Hepatic stellate cell (primary cell): Measurements from ENCODE around the gene DOCK6.
A peak's percentile ranks its signal among the peaks of the same experiment; 100 is the strongest.

Source experiments
- DNase-seq: peaks from one replicate; pipeline ENCODE4 v3.0.0; 2011; ENCODE audit warnings: low spot score

The DOCK6 gene, protein sequence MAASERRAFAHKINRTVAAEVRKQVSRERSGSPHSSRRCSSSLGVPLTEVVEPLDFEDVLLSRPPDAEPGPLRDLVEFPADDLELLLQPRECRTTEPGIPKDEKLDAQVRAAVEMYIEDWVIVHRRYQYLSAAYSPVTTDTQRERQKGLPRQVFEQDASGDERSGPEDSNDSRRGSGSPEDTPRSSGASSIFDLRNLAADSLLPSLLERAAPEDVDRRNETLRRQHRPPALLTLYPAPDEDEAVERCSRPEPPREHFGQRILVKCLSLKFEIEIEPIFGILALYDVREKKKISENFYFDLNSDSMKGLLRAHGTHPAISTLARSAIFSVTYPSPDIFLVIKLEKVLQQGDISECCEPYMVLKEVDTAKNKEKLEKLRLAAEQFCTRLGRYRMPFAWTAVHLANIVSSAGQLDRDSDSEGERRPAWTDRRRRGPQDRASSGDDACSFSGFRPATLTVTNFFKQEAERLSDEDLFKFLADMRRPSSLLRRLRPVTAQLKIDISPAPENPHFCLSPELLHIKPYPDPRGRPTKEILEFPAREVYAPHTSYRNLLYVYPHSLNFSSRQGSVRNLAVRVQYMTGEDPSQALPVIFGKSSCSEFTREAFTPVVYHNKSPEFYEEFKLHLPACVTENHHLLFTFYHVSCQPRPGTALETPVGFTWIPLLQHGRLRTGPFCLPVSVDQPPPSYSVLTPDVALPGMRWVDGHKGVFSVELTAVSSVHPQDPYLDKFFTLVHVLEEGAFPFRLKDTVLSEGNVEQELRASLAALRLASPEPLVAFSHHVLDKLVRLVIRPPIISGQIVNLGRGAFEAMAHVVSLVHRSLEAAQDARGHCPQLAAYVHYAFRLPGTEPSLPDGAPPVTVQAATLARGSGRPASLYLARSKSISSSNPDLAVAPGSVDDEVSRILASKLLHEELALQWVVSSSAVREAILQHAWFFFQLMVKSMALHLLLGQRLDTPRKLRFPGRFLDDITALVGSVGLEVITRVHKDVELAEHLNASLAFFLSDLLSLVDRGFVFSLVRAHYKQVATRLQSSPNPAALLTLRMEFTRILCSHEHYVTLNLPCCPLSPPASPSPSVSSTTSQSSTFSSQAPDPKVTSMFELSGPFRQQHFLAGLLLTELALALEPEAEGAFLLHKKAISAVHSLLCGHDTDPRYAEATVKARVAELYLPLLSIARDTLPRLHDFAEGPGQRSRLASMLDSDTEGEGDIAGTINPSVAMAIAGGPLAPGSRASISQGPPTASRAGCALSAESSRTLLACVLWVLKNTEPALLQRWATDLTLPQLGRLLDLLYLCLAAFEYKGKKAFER (N-terminal part only)

DNA sequence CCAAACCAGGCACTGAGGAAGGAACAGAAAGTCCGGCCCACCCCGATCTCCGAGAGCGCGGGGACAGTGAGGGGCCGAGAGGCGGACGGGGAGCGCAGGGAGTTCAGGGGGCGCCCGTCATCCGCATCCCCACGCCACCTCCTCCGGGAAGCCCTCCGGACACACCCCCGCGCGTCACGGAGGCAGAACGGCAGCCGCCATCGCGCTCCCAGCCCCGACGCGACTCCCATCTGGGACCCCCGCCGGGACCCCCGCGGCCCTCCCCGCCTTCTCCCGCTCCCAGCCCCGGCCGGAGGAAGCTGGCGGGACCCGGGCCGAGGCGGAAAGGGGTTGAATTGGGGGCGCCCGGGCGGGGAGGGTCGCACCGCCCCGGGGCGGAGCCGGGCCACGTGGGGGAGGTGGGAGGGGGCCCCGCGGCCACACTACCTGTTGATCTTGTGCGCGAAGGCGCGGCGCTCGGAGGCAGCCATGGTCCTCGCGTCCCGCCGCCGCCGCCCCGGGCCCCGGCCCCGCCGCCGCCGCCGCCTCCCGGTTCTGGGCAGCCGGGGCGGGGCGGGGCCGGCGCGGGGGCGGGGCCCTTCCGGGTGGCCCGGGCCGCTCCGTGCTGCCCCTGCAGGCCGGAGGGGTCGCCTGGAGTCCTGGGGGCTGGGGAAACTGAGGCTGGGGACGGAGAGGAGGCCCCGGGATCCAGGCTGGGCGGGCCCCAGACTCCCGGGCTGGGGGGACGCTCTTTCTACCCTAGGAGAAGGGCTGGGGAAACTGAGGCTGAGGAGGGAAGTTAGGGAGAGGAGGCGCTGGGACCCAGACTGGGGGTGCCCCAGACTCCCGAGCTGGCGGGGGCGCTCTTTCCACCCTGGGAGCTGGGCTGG lies at the start of gene DOCK6:
Gene DOCK6, minus strand, starts transcription at position 554 of the 869 bp plus-strand sequence. Its CDS starts 84 bp downstream, at position 470.
- peak; percentile 64 for DNase-seq

DNA sequence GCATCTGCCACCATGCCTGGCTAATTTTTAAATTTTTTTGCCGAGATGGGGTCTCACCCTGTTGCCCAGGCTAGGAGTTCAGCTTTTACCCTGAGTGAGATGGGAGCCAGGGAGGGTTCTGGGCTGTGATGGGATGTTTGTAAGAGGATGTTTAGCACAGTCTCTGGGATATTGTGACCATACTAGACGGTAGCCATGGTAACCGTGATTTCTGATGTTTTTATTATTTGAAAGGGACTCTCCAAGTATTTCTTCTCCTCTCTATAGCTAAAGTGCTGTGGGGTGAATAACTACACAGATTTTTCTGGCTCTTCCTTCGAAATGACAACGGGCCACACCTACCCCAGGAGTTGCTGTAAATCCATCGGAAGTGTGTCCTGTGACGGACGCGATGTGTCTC lies 44.0 kb upstream of the DOCK6 start:
- DNase-seq, result no peak

DNA sequence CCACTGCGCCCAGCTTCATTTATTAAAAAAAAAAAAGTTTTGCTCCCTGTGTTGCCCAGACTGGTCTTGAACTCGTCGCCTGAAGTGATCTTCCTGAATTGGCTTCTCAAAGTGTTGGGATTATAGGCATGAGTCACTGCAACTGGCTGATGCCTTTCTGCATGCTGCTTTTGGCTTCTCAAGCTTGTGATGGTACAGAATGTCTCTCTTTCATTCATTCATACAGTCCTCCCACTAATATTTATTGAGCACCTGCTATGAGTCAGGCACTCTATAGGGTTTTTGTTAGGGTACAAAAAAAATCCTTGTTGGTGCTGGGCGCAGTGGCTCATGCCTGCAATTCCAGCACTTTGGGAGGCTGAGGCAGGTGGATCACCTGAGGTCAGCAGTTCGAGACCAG lies 42.6 kb upstream of the DOCK6 start:
- DNase-seq, result no peak

DNA sequence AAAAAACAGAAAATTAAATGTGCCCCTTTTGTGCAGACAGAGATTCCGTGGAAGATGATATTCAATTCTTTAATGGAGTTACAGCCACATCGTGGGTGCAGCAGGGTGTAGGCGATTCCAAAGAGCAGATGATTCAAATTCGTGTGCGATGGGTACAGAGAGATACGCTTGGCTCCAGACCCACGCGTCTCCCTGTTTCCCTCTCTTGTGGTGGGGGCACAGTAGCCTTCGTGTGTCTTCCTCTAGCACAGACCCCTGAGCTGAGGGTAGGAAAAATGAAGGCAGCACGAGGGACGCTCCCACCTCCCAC lies 38.4 kb upstream of the DOCK6 start:
- no peak for DNase-seq

DNA sequence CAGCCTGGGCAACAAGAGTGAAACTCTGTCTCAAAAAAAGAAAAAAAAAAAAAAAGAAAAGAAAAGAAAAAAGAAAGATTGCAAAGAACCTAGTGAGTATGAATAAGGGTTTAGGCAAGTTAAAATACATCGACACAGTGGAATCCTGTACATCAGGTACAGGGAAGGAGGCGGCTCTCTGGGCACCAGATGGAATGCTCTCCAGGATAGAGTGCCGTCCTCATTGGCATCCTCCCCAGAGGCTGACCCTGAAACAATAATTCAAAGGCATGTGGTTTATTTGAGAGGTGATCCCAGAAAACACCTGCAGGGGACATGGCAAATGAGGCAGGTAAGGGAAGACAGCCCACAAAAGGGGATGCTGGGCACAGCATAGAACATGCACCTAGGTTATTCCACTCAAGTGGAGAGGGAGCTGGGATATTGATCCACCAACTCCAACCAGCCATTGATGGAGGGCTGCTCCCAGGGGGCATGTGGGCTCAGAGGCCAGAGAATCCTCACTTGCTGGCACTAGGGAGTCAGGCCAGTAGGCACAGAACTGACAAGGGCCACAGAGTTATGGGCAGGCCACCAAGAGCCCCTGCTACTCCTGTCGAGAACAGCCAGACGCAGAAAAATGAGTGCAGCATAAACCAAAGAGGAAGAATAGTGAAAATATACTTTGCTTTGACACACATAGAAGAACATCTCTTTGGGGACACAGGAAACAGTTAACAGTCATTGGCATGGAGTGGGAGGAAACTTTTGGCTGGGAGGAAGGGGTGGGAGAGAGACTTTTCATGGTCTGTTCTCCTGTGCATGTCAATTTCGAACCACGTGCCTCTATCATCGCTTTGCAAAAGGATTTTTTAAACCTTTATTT lies 37.9 kb upstream of the DOCK6 start:
- no peak for DNase-seq

DNA sequence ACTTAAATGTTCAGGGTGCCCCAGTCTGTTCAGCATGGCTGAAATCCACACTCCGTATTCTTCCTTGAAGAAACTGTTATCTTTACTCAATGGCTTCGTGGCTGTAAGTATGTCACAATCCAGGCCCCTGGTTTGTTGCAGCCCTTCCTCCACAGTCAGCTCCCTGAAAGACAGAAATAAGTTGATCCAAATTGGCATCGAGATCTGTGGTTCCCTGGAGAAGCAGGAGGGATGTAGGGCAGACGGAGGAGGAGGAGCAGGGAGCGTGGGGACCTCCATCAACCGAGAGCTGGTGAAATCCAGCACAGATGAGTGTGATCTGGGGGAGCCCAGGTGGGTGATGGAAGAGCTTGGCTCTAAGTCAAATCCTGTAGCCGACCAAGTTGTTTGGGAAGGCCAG lies 33.9 kb upstream of the DOCK6 start:
- no peak for DNase-seq

DNA sequence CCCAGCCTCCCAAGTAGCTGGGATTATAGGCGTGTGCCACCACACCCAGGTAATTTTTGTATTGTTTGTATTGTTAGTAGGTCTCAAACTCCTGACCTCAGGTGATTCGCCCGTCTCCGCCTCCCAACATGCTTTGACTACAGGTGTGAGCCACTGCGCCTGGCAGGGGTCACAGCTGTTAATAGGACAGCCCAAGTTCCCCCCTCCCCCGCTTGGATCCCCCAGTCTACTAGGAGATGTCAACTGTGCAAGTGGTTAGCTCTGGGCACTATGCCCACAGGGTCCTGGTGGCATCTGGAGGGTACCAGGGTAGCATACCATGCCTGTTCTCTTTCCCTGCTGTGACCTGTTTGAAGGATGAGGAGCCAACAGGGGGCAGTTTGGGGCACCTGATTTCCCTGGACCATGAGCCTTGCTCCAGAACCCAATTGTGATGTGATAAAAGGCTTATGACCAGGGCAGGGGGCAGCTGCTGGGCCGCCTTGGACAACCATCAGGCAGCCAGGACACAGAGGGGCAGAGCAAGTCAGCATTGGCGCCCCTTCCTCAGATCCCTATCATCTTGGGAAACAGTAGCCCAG lies 33.4 kb upstream of the DOCK6 start, which contains the start of gene TSPAN16:
Gene TSPAN16, plus strand, starts transcription at position 496 of the 581 bp plus-strand sequence. CDS start 138 bp downstream, outside the sequence.
- DNase-seq, result no peak

DNA sequence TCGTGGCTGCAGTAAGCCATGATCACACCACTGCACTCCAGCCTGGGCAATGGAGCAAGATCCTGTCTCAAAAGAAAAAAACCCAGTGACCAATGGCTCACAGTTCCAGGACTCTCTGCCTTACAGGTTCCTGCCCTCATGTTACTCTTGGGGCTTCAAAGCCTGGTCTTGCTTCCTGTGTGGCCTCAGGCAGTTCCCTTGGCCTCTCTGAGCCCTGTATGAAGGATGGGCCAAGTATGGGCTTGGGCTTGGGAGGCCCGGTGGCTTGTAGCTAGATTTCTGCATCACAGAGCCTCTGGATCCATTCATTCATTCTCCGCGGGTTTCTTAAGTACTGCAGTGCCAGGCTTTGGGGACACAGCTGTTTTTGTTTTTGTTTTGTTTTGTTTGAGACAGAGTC lies 32.9 kb upstream of the DOCK6 start:
- DNase-seq, result no peak

DNA sequence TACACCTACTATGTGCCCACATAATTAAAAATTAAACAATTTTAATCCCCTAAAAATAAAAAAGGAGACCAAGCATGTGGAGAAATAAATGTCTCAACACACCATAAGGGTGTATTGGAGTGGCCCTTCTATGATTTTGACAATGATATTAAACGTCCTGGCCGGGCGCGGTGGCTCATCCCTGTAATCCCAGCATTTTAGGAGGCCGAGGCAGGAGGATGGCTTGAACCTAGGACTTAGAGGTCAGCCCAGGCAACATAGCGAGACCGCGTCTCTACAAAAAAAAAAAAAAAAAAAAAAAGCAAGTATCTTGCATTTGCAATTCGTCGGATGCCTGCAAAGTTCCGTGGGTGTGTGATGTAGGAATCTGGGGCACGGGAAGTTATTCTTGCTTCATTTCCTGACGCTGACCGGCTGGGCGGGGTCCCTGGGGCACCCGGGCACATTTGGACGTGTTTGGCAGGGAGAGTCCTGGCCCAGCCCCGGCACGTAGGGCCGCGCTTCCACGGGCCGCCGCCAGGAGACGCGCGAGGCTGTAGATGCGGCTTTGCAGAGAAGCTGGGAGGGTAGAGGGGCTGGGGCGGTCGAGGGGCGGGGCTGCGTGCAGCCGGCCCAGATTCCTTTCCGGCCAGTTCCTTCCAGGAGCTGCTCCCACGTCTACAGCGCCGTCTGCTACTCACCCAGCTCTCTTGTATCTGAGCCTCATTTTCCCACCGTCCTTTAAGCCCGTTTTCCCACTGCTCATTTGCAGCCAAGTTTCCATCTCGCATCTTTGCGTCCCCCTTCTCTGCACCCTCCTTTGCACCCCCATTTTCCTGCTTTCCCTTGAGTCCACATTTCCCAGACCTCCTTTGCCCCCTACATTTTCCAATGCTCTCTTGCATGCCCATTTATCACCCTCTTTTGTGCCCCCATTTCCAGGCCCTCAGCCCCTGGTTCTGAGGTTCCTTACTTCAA lies 31.4 kb upstream of the DOCK6 start:
- peak; percentile 89 for DNase-seq

DNA sequence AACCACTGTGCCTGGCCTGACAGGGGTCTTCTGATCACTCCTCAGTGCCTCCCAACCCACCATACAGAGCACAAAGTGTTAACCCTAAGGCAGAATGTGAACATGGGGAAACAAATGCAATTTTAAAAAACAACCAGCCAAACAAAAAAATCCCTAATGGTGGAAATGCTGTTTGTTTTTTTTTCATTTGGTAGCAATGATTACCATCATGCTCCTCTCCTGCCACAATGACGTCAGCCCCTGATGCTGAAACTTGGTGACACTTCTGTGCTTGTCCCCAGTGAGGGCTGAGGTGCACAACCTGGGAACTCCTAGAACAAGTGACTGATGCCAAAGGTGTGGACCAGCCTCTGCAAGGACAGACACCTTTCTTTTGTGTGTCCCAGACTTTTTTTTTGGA lies 29.7 kb upstream of the DOCK6 start:
- no peak for DNase-seq

DNA sequence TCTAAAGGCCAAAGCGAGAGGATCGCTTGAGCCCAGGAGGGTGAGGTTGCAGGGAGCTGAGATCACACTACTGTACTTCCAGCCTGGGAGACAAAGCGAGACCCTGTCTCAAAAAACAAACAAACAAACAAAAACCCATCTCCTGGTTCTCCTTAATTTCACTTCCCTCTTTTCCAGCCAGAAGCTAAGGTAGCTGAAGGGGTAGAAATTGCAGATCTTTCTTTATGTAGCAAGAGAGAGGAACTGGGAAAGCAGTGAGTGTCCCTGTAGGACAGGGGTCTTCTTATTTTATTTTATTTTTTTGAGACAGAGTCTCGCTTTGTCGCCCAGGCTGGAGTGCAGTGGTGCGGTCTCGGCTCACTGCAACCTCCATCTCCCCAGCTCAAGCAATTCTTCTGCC lies 29.1 kb upstream of the DOCK6 start:
- no peak for DNase-seq

DNA sequence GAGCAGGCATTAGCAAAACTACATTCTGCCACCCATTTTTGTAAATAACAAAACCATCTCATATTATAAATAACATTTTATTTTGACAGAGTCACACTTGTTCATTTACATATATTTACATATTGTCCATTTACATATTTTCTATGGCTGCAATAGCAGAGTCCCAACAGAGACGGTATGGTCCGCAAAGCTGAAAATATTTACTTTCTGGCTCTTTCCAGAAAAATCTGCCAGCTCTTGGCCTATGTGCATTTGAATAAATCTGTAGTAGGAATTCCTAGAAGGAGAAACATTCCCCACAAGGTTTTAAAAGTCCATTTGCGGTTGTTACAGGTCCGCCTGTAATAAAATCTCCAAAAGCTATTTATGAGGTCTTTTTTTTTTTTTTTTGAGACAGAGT lies 27.9 kb upstream of the DOCK6 start:
- no peak for DNase-seq

DNA sequence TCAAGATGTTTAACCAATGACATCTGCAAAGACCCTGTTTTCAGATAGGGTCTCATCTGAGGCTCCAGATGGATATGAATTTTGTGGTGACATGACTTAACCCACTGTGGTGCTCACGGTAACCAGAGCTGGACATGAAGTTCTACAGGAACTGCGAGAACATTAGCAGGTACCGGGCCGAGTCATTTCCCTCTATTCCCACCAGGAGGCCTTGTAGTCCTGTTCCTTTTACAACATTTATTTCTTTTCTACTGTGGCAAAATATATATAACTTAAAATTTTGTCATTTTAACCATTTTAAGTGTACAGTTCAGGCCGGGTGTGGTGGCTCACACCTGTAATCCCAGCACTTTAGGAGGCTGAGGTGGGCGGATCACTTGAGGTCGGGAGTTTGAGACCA lies 26.0 kb upstream of the DOCK6 start:
- DNase-seq, result peak; percentile 59

DNA sequence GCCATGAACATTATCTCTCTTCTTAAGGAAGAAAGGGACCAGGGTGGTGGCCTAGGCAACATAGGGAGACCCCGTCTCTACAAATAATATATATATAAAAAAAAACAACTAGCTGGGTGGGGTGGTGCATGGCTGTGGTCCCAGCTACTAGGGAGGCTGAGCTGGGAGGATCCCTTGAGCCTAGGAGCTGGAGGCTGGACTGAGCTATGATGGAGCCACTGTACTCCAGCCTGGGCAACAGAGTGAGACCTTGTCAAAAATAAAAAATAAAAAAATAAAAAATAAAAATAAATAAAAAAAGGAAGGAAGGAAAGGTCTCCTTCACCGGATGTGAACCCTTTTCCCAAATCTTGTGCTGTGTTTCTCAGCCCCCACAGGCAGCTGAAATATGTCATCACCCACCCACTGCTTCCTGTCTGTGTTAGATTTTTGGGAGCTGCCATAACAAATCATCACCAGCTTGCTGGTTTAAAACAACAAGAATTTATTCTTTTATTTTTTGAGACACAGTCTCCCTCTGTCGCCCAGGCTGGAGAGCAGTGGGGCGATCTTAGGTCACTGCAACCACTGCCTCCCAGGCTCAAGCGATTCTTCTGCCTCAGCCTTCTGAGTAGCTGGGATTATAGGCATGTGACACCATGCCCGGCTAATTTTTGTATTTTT lies 24.1 kb upstream of the DOCK6 start:
- DNase-seq, result peak; percentile 70

DNA sequence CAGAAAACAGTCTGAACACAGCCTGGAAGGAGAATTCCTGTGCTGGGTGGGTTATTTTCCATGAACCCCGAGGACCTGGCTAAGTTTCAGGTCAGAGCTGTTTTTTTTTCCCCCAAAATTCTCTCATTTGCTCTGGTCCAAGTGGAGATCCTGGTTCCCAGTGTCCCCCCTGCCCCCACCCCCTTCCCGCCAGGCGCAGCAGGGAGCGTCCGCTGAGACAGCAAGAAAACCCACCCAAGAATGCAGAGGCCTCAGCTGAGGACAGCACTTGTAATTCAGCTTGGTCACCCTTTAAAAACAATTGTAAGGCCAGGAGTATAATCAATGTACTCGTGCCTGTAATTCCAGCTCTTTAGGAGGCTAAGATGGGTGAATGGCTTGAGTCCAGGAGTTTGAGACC lies 22.2 kb upstream of the DOCK6 start:
- no peak for DNase-seq

DNA sequence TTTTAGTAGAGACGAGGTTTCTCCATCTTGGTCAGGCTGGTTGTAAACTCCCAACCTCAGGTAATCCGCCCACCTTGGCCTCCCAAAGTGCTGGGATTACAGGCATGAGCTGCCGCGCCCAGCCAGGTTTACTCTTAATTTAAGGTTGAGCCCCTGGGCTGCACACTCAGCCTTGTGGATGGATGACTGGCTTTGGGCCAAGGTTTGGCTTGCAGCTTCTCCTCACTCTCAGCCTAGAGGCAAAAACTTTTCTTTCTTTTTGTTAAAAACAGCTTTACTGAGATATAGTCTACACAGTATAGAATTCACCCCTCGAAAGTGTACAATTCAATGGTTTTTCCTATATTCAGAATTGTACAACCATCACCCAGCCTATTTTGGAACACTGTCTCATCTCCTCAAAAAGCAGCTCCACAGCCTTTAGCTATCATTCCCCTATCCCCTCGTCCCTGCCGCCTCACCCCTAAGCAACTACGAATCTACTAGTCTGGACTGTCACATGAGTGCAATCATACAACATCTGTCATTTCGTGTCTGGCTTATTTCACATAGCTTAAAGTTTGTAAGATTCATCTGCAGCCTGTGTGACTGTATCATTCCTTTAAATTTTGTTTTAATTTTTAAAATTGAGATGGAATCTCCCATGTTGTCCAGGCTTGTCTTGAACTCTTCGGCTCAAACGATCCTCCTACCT lies 19.2 kb upstream of the DOCK6 start:
- peak; percentile 47 for DNase-seq

DNA sequence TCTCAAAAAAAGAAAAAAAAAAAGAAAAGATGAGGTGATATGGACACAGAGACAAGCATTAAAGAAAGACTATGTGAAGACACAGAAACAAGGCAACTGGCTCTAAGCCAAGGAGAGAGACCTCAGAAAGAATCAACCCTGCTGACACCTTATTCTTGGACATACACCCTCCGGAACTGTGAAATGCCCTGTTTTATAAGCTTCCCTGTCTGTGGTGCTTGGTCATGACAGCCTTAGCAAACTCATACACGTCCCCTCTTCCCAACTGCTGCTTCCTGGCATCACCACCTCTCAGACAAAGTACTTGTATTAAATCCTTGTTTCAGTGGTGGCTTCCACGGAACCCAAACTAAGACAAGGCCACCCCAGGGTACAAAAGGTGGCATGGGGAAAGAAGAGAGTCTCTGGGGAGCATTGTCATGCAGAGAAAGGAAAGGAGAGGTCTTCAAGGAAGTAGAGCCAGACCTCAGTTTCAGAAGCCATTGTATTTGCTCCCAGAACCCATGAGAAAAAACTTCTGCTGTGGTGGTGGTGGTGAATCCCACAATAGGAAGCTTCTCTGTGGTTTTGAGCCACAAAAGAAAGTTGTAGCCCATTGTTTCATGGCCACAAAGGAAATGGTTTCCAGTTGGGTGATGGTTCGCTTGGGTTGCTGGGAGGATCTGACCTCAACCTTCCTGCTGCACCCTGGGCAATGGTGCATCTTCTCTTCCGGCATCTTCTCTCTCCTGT lies 17.3 kb upstream of the DOCK6 start:
- DNase-seq, result no peak
